A673 (cell line): ENCODE results near the gene IL1RAPL1. TPM values are rescaled to one million over a fixed set of nuclear protein-coding genes. Genes with fewer than 3 reads are reported as not detected.

ENCODE experiments used
- BruUV-seq: library from RNA; stranded (reverse); fragments of 400-500 nt; replicated peaks from 2 replicates; lab custom pipeline; 2021; lab: Mats Ljungman, UMichigan
- CTCF ChIA-PET: fragments of 300-600 bp; sonication (Branson Sonifier 250); formaldehyde crosslinking; loops from one replicate; lab custom pipeline; 2022; ENCODE audit warnings: antibody characterized with exemption; lab: Charles Lee
- POLR2A ChIA-PET: fragments of 300-600 bp; sonication (Branson Sonifier 250); formaldehyde crosslinking; loops from one replicate; lab custom pipeline; 2022; ENCODE audit warnings: antibody characterized with exemption; ENCODE audit not compliant: low non-redundant PET; lab: Charles Lee
- DNase-seq: peaks from one replicate; pipeline ENCODE4 v3.0.0-alpha.2; 2015; ENCODE audit warnings: low spot score
- H3K27ac ChIP-seq: fragments of 200-600 bp; sonication (generic); 2 replicates; pipeline ENCODE4 v1.5.1; 2016; ENCODE audit warnings: mixed run types, low read depth, mild to moderate bottlenecking, mixed read lengths, antibody characterized with exemption, low read length; ENCODE audit not compliant: poor library complexity, severe bottlenecking
- H3K27me3 ChIP-seq: fragments of 200-600 bp; sonication (generic); replicated peaks from 2 replicates; pipeline ENCODE4 v1.6.1; 2017; ENCODE audit warnings: mixed run types, low read depth, mild to moderate bottlenecking, mixed read lengths, antibody characterized with exemption, low read length; ENCODE audit not compliant: insufficient read depth, poor library complexity
- H3K36me3 ChIP-seq: fragments of 200-600 bp; sonication (generic); 2 replicates; pipeline ENCODE4 v1.6.1; 2016; ENCODE audit warnings: mixed run types, mild to moderate bottlenecking, mixed read lengths, antibody characterized with exemption, low read length; ENCODE audit not compliant: insufficient read depth, poor library complexity, severe bottlenecking
- H3K4me1 ChIP-seq: fragments of 200-600 bp; sonication (generic); 2 replicates; pipeline ENCODE4 v1.6.1; 2017; ENCODE audit warnings: mixed run types, mild to moderate bottlenecking, mixed read lengths, antibody characterized with exemption, low read length; ENCODE audit not compliant: insufficient read depth, poor library complexity, severe bottlenecking
- H3K4me3 ChIP-seq: fragments of 200-600 bp; sonication (generic); 2 replicates; pipeline ENCODE4 v1.5.1; 2016; ENCODE audit warnings: low read depth, mixed run types, mild to moderate bottlenecking, mixed read lengths, low read length; ENCODE audit not compliant: poor library complexity, severe bottlenecking
- H3K9me3 ChIP-seq: fragments of 200-600 bp; sonication (generic); 2 replicates; pipeline ENCODE4 v1.6.1; 2016; ENCODE audit warnings: mixed run types, low read depth, mild to moderate bottlenecking, mixed read lengths, antibody characterized with exemption, low read length; ENCODE audit not compliant: poor library complexity, severe bottlenecking
- EZH2 ChIP-seq: fragments of 200-600 bp; sonication (generic); IDR thresholded peaks from 2 replicates; pipeline ENCODE4 v1.6.1; 2017; ENCODE audit warnings: borderline replicate concordance, low read depth, mild to moderate bottlenecking, mixed read lengths, antibody characterized with exemption, low read length; ENCODE audit not compliant: poor library complexity, severe bottlenecking
- intact Hi-C: fragments of 100-400 bp; cut with micrococcal nuclease; formaldehyde crosslinking; loops from one replicate; pipeline ENCODE4 v1.10.0; 2022; ENCODE audit not compliant: unreplicated experiment
- microRNA-seq: library from miRNA; unstranded; fragments of <30 nt; microRNA quantifications from one replicate; pipeline ENCODE4 v1.2.0, GENCODE V29; 2021
- total RNA-seq: library from RNA; stranded (reverse); gene quantifications from 2 replicates; pipeline ENCODE4 v1.2.3, GENCODE V29; 2021
- TF ChIP-seq, protein P1 (sequence below): fragments of 300-800, 200-600 bp; sonication (generic); conservative IDR thresholded peaks from 2 replicates; pipeline ENCODE4 v1.5.1; 2017; ENCODE audit warnings: low read depth, mild to moderate bottlenecking, antibody characterized with exemption, low read length, moderate library complexity, mixed read lengths

IL1RAPL1 gene
- total RNA-seq, 1 experiment from 2014 or later, result 0.21 TPM

DNA sequence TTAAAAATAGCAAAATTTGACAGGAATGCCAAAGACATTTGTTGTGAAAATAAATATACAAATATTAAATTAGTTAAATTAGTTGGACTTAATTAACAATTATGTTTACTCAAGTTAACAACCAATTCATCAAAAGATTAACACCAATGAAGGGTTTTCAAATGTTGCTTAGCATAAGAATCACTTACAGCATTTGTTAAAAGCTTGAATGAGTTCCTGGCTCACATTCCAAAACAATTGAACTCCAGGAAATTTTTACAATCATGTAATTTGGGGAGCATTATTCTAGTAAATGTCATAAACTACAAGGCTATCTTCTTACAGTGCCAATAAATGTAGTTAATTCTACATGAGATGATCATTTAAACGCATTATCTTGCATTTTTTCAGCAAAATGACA lies 1378.4 kb downstream of the IL1RAPL1 start:
- no peak overlapping the region for H3K27ac ChIP-seq
- intact Hi-C loops, result no loop called here
- no TSS peak for BruUV-seq
- H3K36me3 ChIP-seq, result no peaks in the 10 kb centered on the region
- ChIA-PET POLR2A (no interaction called here), CTCF (no interaction called here)
- DNase-seq, result no peak
- no peaks in the 10 kb centered on the region for H3K9me3 ChIP-seq
- H3K4me3 ChIP-seq, result no peak overlapping the region
- TF ChIP-seq, protein P1, sequence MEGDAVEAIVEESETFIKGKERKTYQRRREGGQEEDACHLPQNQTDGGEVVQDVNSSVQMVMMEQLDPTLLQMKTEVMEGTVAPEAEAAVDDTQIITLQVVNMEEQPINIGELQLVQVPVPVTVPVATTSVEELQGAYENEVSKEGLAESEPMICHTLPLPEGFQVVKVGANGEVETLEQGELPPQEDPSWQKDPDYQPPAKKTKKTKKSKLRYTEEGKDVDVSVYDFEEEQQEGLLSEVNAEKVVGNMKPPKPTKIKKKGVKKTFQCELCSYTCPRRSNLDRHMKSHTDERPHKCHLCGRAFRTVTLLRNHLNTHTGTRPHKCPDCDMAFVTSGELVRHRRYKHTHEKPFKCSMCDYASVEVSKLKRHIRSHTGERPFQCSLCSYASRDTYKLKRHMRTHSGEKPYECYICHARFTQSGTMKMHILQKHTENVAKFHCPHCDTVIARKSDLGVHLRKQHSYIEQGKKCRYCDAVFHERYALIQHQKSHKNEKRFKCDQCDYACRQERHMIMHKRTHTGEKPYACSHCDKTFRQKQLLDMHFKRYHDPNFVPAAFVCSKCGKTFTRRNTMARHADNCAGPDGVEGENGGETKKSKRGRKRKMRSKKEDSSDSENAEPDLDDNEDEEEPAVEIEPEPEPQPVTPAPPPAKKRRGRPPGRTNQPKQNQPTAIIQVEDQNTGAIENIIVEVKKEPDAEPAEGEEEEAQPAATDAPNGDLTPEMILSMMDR, result no peak
- TF ChIP-seq EZH2, result no peak
- no peaks in the 10 kb centered on the region for H3K4me1 ChIP-seq
- H3K27me3 ChIP-seq, result no peaks in the 10 kb centered on the region

DNA sequence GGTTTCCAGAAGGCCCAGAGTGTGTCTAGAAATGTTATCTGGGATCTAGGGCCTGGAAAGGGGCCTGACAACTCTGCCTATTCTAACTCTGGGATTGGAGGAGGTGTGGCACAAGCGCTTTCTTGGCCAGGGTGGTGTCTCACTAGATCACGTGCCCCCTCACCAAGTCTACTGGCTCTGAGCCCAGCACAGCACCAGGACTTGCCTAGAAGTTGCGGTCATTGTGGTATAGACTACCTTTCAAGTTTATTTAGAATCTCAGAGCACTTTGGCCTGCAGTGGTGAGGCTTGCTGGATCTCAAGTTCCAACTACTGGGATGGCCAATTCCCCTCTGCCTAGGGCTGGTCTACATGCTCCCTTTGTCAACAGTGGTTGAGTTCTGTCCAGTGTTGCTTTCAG lies 1404.8 kb downstream of the IL1RAPL1 start:
- Histone ChIP-seq H3K27ac (no peak overlapping the region), H3K4me1 (no peaks in the 10 kb centered on the region), H3K9me3 (no peaks in the 10 kb centered on the region), H3K36me3 (no peaks in the 10 kb centered on the region), H3K27me3 (no peaks in the 10 kb centered on the region), H3K4me3 (no peak overlapping the region)
- CTCF ChIA-PET, result no interaction called here
- TF ChIP-seq, protein P1, result no peak
- no peak for TF ChIP-seq EZH2
- no TSS peak for BruUV-seq
- POLR2A ChIA-PET, result no interaction called here
- no peak for DNase-seq
- intact Hi-C loops, result no loop called here

DNA sequence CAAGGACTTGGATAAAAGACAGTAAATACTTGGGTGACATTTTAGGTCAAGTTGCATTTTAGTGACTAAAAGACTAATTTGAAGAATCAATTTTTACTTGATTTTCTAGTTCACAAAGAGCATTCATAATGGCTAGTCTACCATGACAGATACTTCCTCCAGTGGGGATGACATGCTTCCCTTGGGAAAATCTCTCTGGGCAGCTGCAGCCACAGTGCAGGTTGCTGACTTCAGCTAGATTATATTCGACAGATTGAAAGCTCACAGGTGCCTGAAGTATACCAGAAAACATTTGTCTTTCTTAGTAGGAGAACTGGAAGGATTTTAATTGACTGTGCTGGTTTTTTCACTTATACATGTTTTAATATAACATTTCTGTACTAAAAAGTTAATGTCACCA lies 1418.6 kb downstream of the IL1RAPL1 start:
- ChIA-PET POLR2A (no interaction called here), CTCF (no interaction called here)
- TF ChIP-seq EZH2, result no peak
- TF ChIP-seq, protein P1, result no peak
- intact Hi-C loops, result no loop called here
- no peak overlapping the region for H3K4me3 ChIP-seq
- no peaks in the 10 kb centered on the region for H3K27me3 ChIP-seq
- no TSS peak for BruUV-seq
- H3K27ac ChIP-seq, result no peak overlapping the region
- no peaks in the 10 kb centered on the region for H3K9me3 ChIP-seq
- H3K36me3 ChIP-seq, result no peaks in the 10 kb centered on the region
- no peak for DNase-seq
- no peaks in the 10 kb centered on the region for H3K4me1 ChIP-seq

Small RNAs within 50 kb of the gene (microRNA-seq; reads per million reads assigned to microRNA genes)
- not detected for gene MIR4666B
